Fibroblast of gingiva (primary cell): ENCODE measurements around the gene ZNF593OS.

ENCODE experiments used
- DNase-seq: peaks from one replicate; pipeline ENCODE4 v3.0.0-alpha.2; 2011; ENCODE audit warnings: low read depth

Gene ZNF593OS

GRCh38 chr1:26125946-26126320, 45.7 kb downstream of the ZNF593OS start:
- no peak for DNase-seq

- no peak for DNase-seq
Measured at GRCh38 chr1:26125382-26125781, 46.2 kb downstream of the ZNF593OS start.

GRCh38 chr1:26124418-26125331, 47.0 kb downstream of the ZNF593OS start:
- DNase-seq = no peak

- DNase-seq = no peak
Measured at GRCh38 chr1:26122988-26123973, 48.4 kb downstream of the ZNF593OS start.

GRCh38 chr1:26121854-26122773, 49.5 kb downstream of the ZNF593OS start:
- DNase-seq = no peak

GRCh38 chr1:26119892-26120608, 51.6 kb downstream of the ZNF593OS start:
- no peak for DNase-seq
